HG03135 (cell line): ENCODE data around the gene PDZRN3.

ENCODE experiments used
- ATAC-seq: cut with Tn5 transposase; IDR thresholded peaks from one replicate; pipeline ENCODE4 v1.9.1; 2021; ENCODE audit warnings: mild to moderate bottlenecking, moderate library complexity; ENCODE audit not compliant: unreplicated experiment

Gene PDZRN3

GRCh38 chr3:73529308-73530021 is 95.3 kb downstream of the PDZRN3 start:
- ATAC-seq = no peak

GRCh38 chr3:73525591-73525990 is 99.2 kb downstream of the PDZRN3 start:
- no peak for ATAC-seq

- no peak for ATAC-seq
Observed at GRCh38 chr3:73523661-73524060, 101.1 kb downstream of the PDZRN3 start.

- no peak for ATAC-seq
Observed at GRCh38 chr3:73521734-73522336, 102.9 kb downstream of the PDZRN3 start.

GRCh38 chr3:73520931-73521461 is 103.7 kb downstream of the PDZRN3 start:
- ATAC-seq = no peak

- ATAC-seq = no peak
Observed at GRCh38 chr3:73516631-73517030, 108.1 kb downstream of the PDZRN3 start.

- no peak for ATAC-seq
Observed at GRCh38 chr3:73513260-73513659, 111.5 kb downstream of the PDZRN3 start.

- ATAC-seq = no peak
Observed at GRCh38 chr3:73511571-73512525, 112.9 kb downstream of the PDZRN3 start.

GRCh38 chr3:73510784-73511183 is 114.0 kb downstream of the PDZRN3 start:
- no peak for ATAC-seq

GRCh38 chr3:73510334-73510733 is 114.4 kb downstream of the PDZRN3 start:
- no peak for ATAC-seq

GRCh38 chr3:73509816-73510215 is 114.9 kb downstream of the PDZRN3 start:
- no peak for ATAC-seq

GRCh38 chr3:73509066-73509465 is 115.7 kb downstream of the PDZRN3 start:
- ATAC-seq = no peak

- peak; percentile 76 for ATAC-seq
Observed at GRCh38 chr3:73508330-73508954, 116.3 kb downstream of the PDZRN3 start.

GRCh38 chr3:73504852-73505251 is 119.9 kb downstream of the PDZRN3 start:
- ATAC-seq = no peak

GRCh38 chr3:73504239-73504638 is 120.5 kb downstream of the PDZRN3 start:
- no peak for ATAC-seq

- peak; percentile 54 for ATAC-seq
Observed at GRCh38 chr3:73503781-73504180, 121.0 kb downstream of the PDZRN3 start.

- ATAC-seq = peak; percentile 81
Observed at GRCh38 chr3:73502609-73503583, 121.8 kb downstream of the PDZRN3 start.

GRCh38 chr3:73500321-73500720 is 124.4 kb downstream of the PDZRN3 start:
- no peak for ATAC-seq

- ATAC-seq = no peak
Observed at GRCh38 chr3:73499787-73500186, 125.0 kb downstream of the PDZRN3 start.
